Transverse colon (tissue), 4 donors: Measurements from ENCODE around the gene IFT22.
"Not testable (repeated sequence)": the region's sequence is repeated elsewhere in the genome, so short reads cannot be mapped to it uniquely, and the experiment has no call there.

Experiments used
- CTCF ChIP-seq, 5 experiments: fragments of 200-600 bp in 3 of 5; fragments of 450-650 bp in 2 of 5; sonication (generic) in 3 of 5; IDR thresholded peaks; 1 replicate in 2 of 5; 2 replicates in 3 of 5; pipeline ENCODE4 v1.5.1; 2016 to 2017; ENCODE audit warnings: antibody characterized with exemption in 5 of 5, inconsistent platforms in 3 of 5, mild to moderate bottlenecking in 2 of 5, moderate library complexity in 1 of 5
- EP300 ChIP-seq: sonication (generic); formaldehyde crosslinking; IDR thresholded peaks from one replicate; pipeline ENCODE4 v1.6.1; 2017; ENCODE audit warnings: antibody characterized with exemption, low read depth
- POLR2A ChIP-seq: fragments of 450-650 bp; IDR thresholded peaks from one replicate; pipeline ENCODE4 v1.6.1; 2016; ENCODE audit warnings: antibody characterized with exemption, mild to moderate bottlenecking, moderate library complexity
- POLR2AphosphoS5 ChIP-seq, 3 donors: sonication (generic); formaldehyde crosslinking; IDR thresholded peaks; one replicate each; pipeline ENCODE4 v1.6.1; 2016; ENCODE audit warnings: antibody characterized with exemption in 3 of 3

GRCh38 chr7:101292566-101292965 lies 29.0 kb downstream of the IFT22 start:
- not testable (repeated sequence) for TF ChIP-seq CTCF (IDR thresholded peaks at IDR 0.05); EP300; POLR2A; POLR2AphosphoS5 (IDR thresholded peaks at IDR 0.05)
